ENCODE measurements around the gene STPG4. TPM values are rescaled to one million over a fixed set of nuclear protein-coding genes. Genes with fewer than 3 reads are reported as not detected.
"Not testable (repeated sequence)": the region's sequence is repeated elsewhere in the genome, so short reads cannot be mapped to it uniquely, and the experiment has no call there.

Gene STPG4
- total and polyA plus RNA-seq, 7 donors = 0.03 TPM; not detected in 6

GRCh38 chr2:47169784-47170183 lies 14.7 kb upstream of the STPG4 start:
- Histone ChIP-seq H3K27ac (peak overlapping the region; percentile 42), H3K9me3 (no peaks in the 10 kb centered on the region), H3K4me1 (peaks cover 72% of the 10 kb centered on the region), H3K4me3 (peak overlapping the region; percentile 91), H3K36me3 (ENCODE audit: insufficient read depth in 1 of 2, low read depth in 1 of 2) (peaks cover 0 to 56% of the 10 kb centered on the region in 2 donors), H3K27me3 (ENCODE audit: insufficient read depth in 3 of 3, low read length in 2 of 3) (no peaks in the 10 kb centered on the region)
- 28 to 35% (median 35%) methylated on average over 2 of the region's 2 CpGs for WGBS, 3 donors
- TF ChIP-seq CTCF (IDR thresholded peaks at IDR 0.05) = no peak
- ATAC-seq (no peak), DNase-seq (no peak)
- intact Hi-C loops (cut with DNase I) = loop anchor here in 1 of 2 donors (5.0 kb wide), 1 partner anchor 112 kb away; no protein-coding TSS in a partner anchor

- intact Hi-C loops (cut with DNase I); DNase-seq; H3K27me3 ChIP-seq (ENCODE audit: insufficient read depth in 3 of 3, low read length in 2 of 3); H3K9me3 ChIP-seq: not testable (repeated sequence)
- peaks cover 0 to 63% of the 10 kb centered on the region in 2 donors for H3K36me3 ChIP-seq (ENCODE audit: insufficient read depth in 1 of 2, low read depth in 1 of 2)
- peak overlapping the region; percentile 18 for H3K27ac ChIP-seq
- H3K4me1 ChIP-seq = peaks cover 75% of the 10 kb centered on the region
- WGBS, 3 donors = 21 to 55% (median 25%) methylated on average over 8 of the region's 8 CpGs
- peak overlapping the region; percentile 1 for H3K4me3 ChIP-seq
- ATAC-seq = peak in 3 of 4 donors; percentile 26 to 61 (median 56)
Observed at GRCh38 chr2:47168895-47169294, 13.8 kb upstream of the STPG4 start.

GRCh38 chr2:47167149-47167548 lies 12.0 kb upstream of the STPG4 start:
- DNase-seq (no peak), ATAC-seq (no peak)
- no peaks in the 10 kb centered on the region for H3K9me3 ChIP-seq
- no peak for TF ChIP-seq CTCF (IDR thresholded peaks at IDR 0.05)
- no peak overlapping the region for H3K4me3 ChIP-seq
- H3K27me3 ChIP-seq (ENCODE audit: insufficient read depth in 3 of 3, low read length in 2 of 3) = no peaks in the 10 kb centered on the region
- peaks cover 0 to 78% of the 10 kb centered on the region in 2 donors for H3K36me3 ChIP-seq (ENCODE audit: insufficient read depth in 1 of 2, low read depth in 1 of 2)
- intact Hi-C loops (cut with DNase I) = no loop called here
- WGBS, 3 donors = 49 to 80% (median 54%) methylated on average over 5 of the region's 5 CpGs
- H3K4me1 ChIP-seq = peaks cover 59% of the 10 kb centered on the region
- peak overlapping the region; percentile 47 for H3K27ac ChIP-seq

- H3K4me1 ChIP-seq = peaks cover 40% of the 10 kb centered on the region
Observed at GRCh38 chr2:47165001-47165555, 10.0 kb upstream of the STPG4 start.

GRCh38 chr2:47162780-47163179 lies 7.7 kb upstream of the STPG4 start:
- no peaks in the 10 kb centered on the region for H3K9me3 ChIP-seq
- intact Hi-C loops (cut with DNase I) = loop anchor here in 1 of 2 donors (5.0 kb wide), 1 partner anchor 100 kb away; no protein-coding TSS in a partner anchor
- no peak for TF ChIP-seq CTCF (IDR thresholded peaks at IDR 0.05)
- no peak overlapping the region for H3K4me3 ChIP-seq
- ATAC-seq (no peak), DNase-seq (no peak)
- H3K27me3 ChIP-seq (ENCODE audit: insufficient read depth in 3 of 3, low read length in 2 of 3) = no peaks in the 10 kb centered on the region
- peaks cover 11 to 91% of the 10 kb centered on the region in 2 donors for H3K36me3 ChIP-seq (ENCODE audit: insufficient read depth in 1 of 2, low read depth in 1 of 2)
- 72 to 92% (median 86%) methylated on average over 3 of the region's 3 CpGs for WGBS, 3 donors
- no peak overlapping the region for H3K27ac ChIP-seq
- H3K4me1 ChIP-seq = peaks cover 28% of the 10 kb centered on the region

More at GRCh38 chr2:47165001-47165555, 10.0 kb upstream of the STPG4 start:
- DNase-seq (no peak), ATAC-seq (peak; percentile 61 to 81 (median 76))
- H3K27me3 ChIP-seq (ENCODE audit: insufficient read depth in 3 of 3, low read length in 2 of 3) = no peaks in the 10 kb centered on the region
- no peak for TF ChIP-seq CTCF (IDR thresholded peaks at IDR 0.05)
- H3K27ac ChIP-seq = peak overlapping the region; percentile 61
- no peaks in the 10 kb centered on the region for H3K9me3 ChIP-seq
- H3K36me3 ChIP-seq (ENCODE audit: insufficient read depth in 1 of 2, low read depth in 1 of 2) = peaks cover 2 to 92% of the 10 kb centered on the region in 2 donors
- H3K4me3 ChIP-seq = peak overlapping the region; percentile 7
- intact Hi-C loops (cut with DNase I) = no loop called here

All from psoas muscle (tissue), 8 donors.